ENCODE data around the gene SIL1. TPM values are rescaled to one million over a fixed set of nuclear protein-coding genes. Genes with fewer than 3 reads are reported as not detected.

SIL1 gene
- total and polyA plus RNA-seq, 2 donors from 2014 or later = 48.6 to 91.7 TPM

- Histone ChIP-seq H3K9ac (ENCODE audit: low read length in 3 of 3) (no peak overlapping the region), H3K27ac (ENCODE audit: low read depth in 2 of 2, low read length in 2 of 2) (no peak overlapping the region), H3K4me3 (ENCODE audit: low read length in 3 of 3) (no peak overlapping the region), H3K9me3 (ENCODE audit: control insufficient read depth in 2 of 3, insufficient read depth in 1 of 3, low read length in 3 of 3) (no peaks in the 10 kb centered on the region), H3K27me3 (ENCODE audit: control insufficient read depth, insufficient read depth, low read length) (no peaks in the 10 kb centered on the region), H3K36me3 (ENCODE audit: control insufficient read depth in 2 of 3, insufficient read depth in 3 of 3, low read length in 3 of 3) (no peaks in the 10 kb centered on the region), H3K4me1 (ENCODE audit: control insufficient read depth in 2 of 3, insufficient read depth in 2 of 3, low read depth in 1 of 3, low read length in 3 of 3) (peaks cover 0 to 3% (median 0%) of the 10 kb centered on the region in 3 donors)
- FAIRE-seq = no peak
- DNase-seq = no peak
- intact Hi-C loops (cut with DNase I) = no loop called here
- TF ChIP-seq CTCF (IDR thresholded peaks at IDR 0.05; ENCODE audit: borderline replicate concordance, extremely low read depth, insufficient read depth) = no peak
These were observed 47.6 kb upstream of the SIL1 start for GRCh38 chr5:139245637-139246339.

GRCh38 chr5:139243425-139243970, 45.3 kb upstream of the SIL1 start:
- H3K9me3 ChIP-seq (ENCODE audit: control insufficient read depth in 2 of 3, insufficient read depth in 1 of 3, low read length in 3 of 3) = no peaks in the 10 kb centered on the region
- no peak overlapping the region for H3K9ac ChIP-seq (ENCODE audit: low read length in 3 of 3)
- H3K27ac ChIP-seq (ENCODE audit: low read depth in 2 of 2, low read length in 2 of 2) = no peak overlapping the region
- FAIRE-seq (no peak), DNase-seq (no peak)
- no peak for TF ChIP-seq CTCF (IDR thresholded peaks at IDR 0.05; ENCODE audit: borderline replicate concordance, extremely low read depth, insufficient read depth)
- intact Hi-C loops (cut with DNase I) = no loop called here
- no peaks in the 10 kb centered on the region for H3K27me3 ChIP-seq (ENCODE audit: control insufficient read depth, insufficient read depth, low read length)
- H3K4me3 ChIP-seq (ENCODE audit: low read length in 3 of 3) = no peak overlapping the region
- H3K36me3 ChIP-seq (ENCODE audit: control insufficient read depth in 2 of 3, insufficient read depth in 3 of 3, low read length in 3 of 3) = no peaks in the 10 kb centered on the region
- peaks cover 0 to 3% (median 0%) of the 10 kb centered on the region in 3 donors for H3K4me1 ChIP-seq (ENCODE audit: control insufficient read depth in 2 of 3, insufficient read depth in 2 of 3, low read depth in 1 of 3, low read length in 3 of 3)

GRCh38 chr5:139241139-139241538, 43.0 kb upstream of the SIL1 start:
- Histone ChIP-seq H3K9me3 (ENCODE audit: control insufficient read depth in 2 of 3, insufficient read depth in 1 of 3, low read length in 3 of 3) (no peaks in the 10 kb centered on the region), H3K27ac (ENCODE audit: low read depth in 2 of 2, low read length in 2 of 2) (no peak overlapping the region), H3K36me3 (ENCODE audit: control insufficient read depth in 2 of 3, insufficient read depth in 3 of 3, low read length in 3 of 3) (no peaks in the 10 kb centered on the region), H3K4me3 (ENCODE audit: low read length in 3 of 3) (no peak overlapping the region), H3K27me3 (ENCODE audit: control insufficient read depth, insufficient read depth, low read length) (no peaks in the 10 kb centered on the region), H3K4me1 (ENCODE audit: control insufficient read depth in 2 of 3, insufficient read depth in 2 of 3, low read depth in 1 of 3, low read length in 3 of 3) (peaks cover 0 to 3% (median 0%) of the 10 kb centered on the region in 3 donors), H3K9ac (ENCODE audit: low read length in 3 of 3) (no peak overlapping the region)
- TF ChIP-seq CTCF (IDR thresholded peaks at IDR 0.05; ENCODE audit: borderline replicate concordance, extremely low read depth, insufficient read depth) = no peak
- DNase-seq (no peak), FAIRE-seq (no peak)
- intact Hi-C loops (cut with DNase I) = no loop called here
